Prostate gland (tissue), 2 donors: ENCODE results near the gene GTF2F1.

Experiments
- POLR2A ChIP-seq: fragments of 450-650 bp; IDR thresholded peaks from one replicate; pipeline ENCODE4 v1.6.1; 2016; ENCODE audit warnings: antibody characterized with exemption, mild to moderate bottlenecking
- POLR2AphosphoS5 ChIP-seq: sonication (generic); formaldehyde crosslinking; IDR thresholded peaks from one replicate; pipeline ENCODE4 v1.6.1; 2017; ENCODE audit warnings: antibody characterized with exemption
- TF ChIP-seq, protein P1 (sequence below), 4 experiments: fragments of 200-600 bp in 2 of 4; fragments of 450-650 bp in 2 of 4; sonication (generic) in 2 of 4; IDR thresholded peaks; 1 replicate in 3 of 4; 2 replicates in 1 of 4; pipeline ENCODE4 v1.5.1; 2016 to 2019; ENCODE audit warnings: antibody characterized with exemption in 4 of 4, mild to moderate bottlenecking in 2 of 4, moderate library complexity in 2 of 4

DNA sequence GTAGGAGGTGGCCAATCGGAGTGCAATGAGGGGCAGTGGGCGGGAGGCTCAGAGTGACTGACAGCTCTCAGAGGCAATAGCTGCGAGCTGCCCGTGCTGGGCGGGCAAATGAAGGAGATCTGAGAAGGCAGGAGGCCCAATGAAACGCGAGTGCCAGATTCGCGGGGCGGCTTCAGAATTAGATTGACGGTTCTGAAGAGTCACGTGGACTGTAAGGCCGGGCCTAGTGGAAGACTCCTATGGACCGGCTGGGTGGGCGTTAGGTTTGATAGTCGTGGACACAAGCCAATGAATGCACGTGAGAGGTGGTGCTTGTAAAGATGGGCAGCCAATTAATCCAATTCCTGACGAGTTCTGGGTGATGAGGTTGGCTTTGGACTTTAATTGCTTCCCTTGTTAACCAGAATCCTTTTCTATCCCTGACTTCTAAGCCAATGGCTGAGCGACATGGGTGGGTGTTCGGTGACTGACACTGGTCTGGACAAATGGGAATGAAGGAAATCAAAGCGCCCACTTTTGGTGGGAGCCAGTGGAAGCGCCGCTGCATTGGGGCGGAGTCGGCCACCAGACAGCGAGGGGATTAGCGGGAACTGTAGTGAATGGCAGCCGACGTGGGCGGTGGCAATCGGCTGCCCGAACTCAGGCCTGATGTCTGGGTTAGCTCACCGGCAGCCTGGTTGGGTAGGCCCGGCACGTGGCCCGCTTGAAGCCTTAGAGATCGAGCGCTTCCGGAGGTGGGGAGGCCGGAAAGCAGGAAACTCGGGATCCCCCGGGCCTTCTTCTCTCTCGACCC lies 32.2 kb upstream of the GTF2F1 start:
- TF ChIP-seq, protein P1, sequence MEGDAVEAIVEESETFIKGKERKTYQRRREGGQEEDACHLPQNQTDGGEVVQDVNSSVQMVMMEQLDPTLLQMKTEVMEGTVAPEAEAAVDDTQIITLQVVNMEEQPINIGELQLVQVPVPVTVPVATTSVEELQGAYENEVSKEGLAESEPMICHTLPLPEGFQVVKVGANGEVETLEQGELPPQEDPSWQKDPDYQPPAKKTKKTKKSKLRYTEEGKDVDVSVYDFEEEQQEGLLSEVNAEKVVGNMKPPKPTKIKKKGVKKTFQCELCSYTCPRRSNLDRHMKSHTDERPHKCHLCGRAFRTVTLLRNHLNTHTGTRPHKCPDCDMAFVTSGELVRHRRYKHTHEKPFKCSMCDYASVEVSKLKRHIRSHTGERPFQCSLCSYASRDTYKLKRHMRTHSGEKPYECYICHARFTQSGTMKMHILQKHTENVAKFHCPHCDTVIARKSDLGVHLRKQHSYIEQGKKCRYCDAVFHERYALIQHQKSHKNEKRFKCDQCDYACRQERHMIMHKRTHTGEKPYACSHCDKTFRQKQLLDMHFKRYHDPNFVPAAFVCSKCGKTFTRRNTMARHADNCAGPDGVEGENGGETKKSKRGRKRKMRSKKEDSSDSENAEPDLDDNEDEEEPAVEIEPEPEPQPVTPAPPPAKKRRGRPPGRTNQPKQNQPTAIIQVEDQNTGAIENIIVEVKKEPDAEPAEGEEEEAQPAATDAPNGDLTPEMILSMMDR (IDR thresholded peaks at IDR 0.05) = peak in 2 of 4 experiments; percentile 21 to 30
- no peak for TF ChIP-seq POLR2A
- TF ChIP-seq POLR2AphosphoS5 = peak; percentile 90
